MCF 10A (cell line): Measurements from ENCODE around the gene KICS2. TPM values are rescaled to one million over a fixed set of nuclear protein-coding genes. Genes with fewer than 3 reads are reported as not detected.

ENCODE experiments used
- BruUV-seq: library from RNA; stranded (reverse); fragments of 400-500 nt; replicated peaks from 2 replicates; lab custom pipeline; 2021; lab: Mats Ljungman, UMichigan
- CTCF ChIA-PET: fragments of 300-600 bp; sonication (Branson Sonifier 250); formaldehyde crosslinking; extraction: SDS; loops from one replicate; lab custom pipeline; 2021; ENCODE audit warnings: antibody characterized with exemption, inconsistent platforms; lab: Yijun Ruan, JAX
- POLR2A ChIA-PET: fragments of 300-600, 350-650 bp; sonication (Branson Sonifier 250); formaldehyde crosslinking; extraction: SDS; loops from one replicate; lab custom pipeline; 2020; ENCODE audit warnings: antibody characterized with exemption, inconsistent platforms; lab: Yijun Ruan, JAX
- DNase-seq: peaks from one replicate; pipeline ENCODE4 v3.0.0-alpha.2; 2018; ENCODE audit not compliant: unreplicated experiment
- H3K27ac Mint-ChIP-seq: one replicate; pipeline ENCODE4 v1.8.0; 2022; ENCODE audit warnings: mild to moderate bottlenecking, low read depth, mixed read lengths; ENCODE audit not compliant: unreplicated experiment
- H3K27me3 Mint-ChIP-seq: one replicate; pipeline ENCODE4 v1.8.0; 2022; ENCODE audit warnings: mixed read lengths; ENCODE audit not compliant: insufficient read depth, unreplicated experiment
- H3K36me3 Mint-ChIP-seq: one replicate; pipeline ENCODE4 v1.8.0; 2022; ENCODE audit warnings: mild to moderate bottlenecking, moderate library complexity, mixed read lengths; ENCODE audit not compliant: insufficient read depth, unreplicated experiment
- H3K4me1 Mint-ChIP-seq: one replicate; pipeline ENCODE4 v1.8.0; 2022; ENCODE audit warnings: mixed read lengths; ENCODE audit not compliant: insufficient read depth, unreplicated experiment
- H3K4me3 Mint-ChIP-seq: one replicate; pipeline ENCODE4 v1.8.0; 2022; ENCODE audit warnings: mild to moderate bottlenecking, moderate library complexity, mixed read lengths; ENCODE audit not compliant: unreplicated experiment
- H3K9me3 Mint-ChIP-seq: one replicate; pipeline ENCODE4 v1.8.0; 2022; ENCODE audit warnings: mixed read lengths; ENCODE audit not compliant: unreplicated experiment
- intact Hi-C: fragments of 100-400 bp; cut with micrococcal nuclease; formaldehyde crosslinking; loops from 2 replicates; pipeline ENCODE4 v1.14.1; 2022
- total RNA-seq: library from RNA; stranded (reverse); gene quantifications from 2 replicates; pipeline ENCODE4 v1.2.3, GENCODE V29; 2022
- TF ChIP-seq, protein P1 (sequence below): fragments of 200-600 bp; IDR thresholded peaks from one replicate; pipeline ENCODE4 v1.8.0; 2022; ENCODE audit warnings: antibody characterized with exemption, mild to moderate bottlenecking; ENCODE audit not compliant: unreplicated experiment

Gene KICS2
- total RNA-seq, 1 experiment from 2014 or later: 11.9 TPM

DNA sequence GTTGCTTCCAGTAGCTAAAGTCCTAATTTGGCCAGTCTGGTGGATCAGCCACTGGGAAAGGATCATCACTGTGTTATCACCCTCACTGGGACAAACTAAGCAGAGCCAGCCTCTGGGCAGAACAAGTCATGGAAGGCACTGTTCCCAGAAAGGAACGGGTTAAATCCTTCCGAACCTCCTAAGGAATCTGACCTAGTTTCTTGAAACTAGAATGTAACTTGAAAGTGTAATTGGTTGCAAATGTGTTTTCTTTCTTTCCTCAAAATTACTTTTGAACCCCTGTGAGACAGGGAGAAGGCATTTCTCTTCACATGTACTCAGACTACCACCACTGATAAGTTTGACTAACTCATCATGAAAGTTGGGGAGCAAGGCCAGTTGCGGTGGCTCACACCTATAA lies 18.7 kb upstream of the KICS2 start:
- POLR2A ChIA-PET: interaction anchor here (0.7 kb wide), 1 partner anchor 248 kb away, joined by 3 read pairs; no protein-coding TSS in a partner anchor
- no peaks in the 10 kb centered on the region for H3K27me3 Mint-ChIP-seq
- no peak overlapping the region for H3K27ac Mint-ChIP-seq
- H3K9me3 Mint-ChIP-seq: no peaks in the 10 kb centered on the region
- no peak overlapping the region for H3K4me3 Mint-ChIP-seq
- intact Hi-C loops: no loop called here
- DNase-seq: no peak
- CTCF ChIA-PET: interaction anchor here (0.9 to 1.2 kb wide), 3 partner anchors 199 to 415 kb away, joined by 3 to 6 read pairs (median 3); no protein-coding TSS in a partner anchor
- H3K36me3 Mint-ChIP-seq: no peaks in the 10 kb centered on the region
- H3K4me1 Mint-ChIP-seq: peaks cover 6% of the 10 kb centered on the region
- BruUV-seq: no TSS peak
- TF ChIP-seq, protein P1, sequence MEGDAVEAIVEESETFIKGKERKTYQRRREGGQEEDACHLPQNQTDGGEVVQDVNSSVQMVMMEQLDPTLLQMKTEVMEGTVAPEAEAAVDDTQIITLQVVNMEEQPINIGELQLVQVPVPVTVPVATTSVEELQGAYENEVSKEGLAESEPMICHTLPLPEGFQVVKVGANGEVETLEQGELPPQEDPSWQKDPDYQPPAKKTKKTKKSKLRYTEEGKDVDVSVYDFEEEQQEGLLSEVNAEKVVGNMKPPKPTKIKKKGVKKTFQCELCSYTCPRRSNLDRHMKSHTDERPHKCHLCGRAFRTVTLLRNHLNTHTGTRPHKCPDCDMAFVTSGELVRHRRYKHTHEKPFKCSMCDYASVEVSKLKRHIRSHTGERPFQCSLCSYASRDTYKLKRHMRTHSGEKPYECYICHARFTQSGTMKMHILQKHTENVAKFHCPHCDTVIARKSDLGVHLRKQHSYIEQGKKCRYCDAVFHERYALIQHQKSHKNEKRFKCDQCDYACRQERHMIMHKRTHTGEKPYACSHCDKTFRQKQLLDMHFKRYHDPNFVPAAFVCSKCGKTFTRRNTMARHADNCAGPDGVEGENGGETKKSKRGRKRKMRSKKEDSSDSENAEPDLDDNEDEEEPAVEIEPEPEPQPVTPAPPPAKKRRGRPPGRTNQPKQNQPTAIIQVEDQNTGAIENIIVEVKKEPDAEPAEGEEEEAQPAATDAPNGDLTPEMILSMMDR: no peak

DNA sequence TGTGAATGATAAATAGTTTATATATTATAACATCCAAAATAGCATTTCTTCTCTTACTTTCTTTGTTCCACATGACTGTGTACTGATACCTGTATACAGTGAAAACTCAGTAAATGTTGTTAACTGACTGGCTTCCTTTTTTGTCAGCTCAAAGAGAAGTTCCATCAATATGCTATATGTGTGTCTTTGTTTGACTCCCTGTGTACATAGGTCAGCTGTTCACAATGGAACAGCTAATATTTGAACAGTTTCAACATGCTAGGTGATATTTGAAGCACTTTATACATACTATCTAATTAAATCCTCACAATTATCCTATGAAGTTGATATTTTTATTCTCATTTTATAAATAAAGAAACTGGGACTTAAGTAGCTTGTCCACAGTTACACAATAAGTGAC lies 15.3 kb upstream of the KICS2 start:
- TF ChIP-seq, protein P1: no peak
- ChIA-PET POLR2A (interaction anchor here (0.6 to 1.2 kb wide), 2 partner anchors 15 to 91 kb away, joined by 3 read pairs; partner anchors contain the start of gene KICS2), CTCF (interaction anchor here (0.6 to 2.8 kb wide), 10 partner anchors 20 to 516 kb away, joined by 3 to 14 read pairs (median 4); partner anchors contain the start of gene SRGAP1)
- Mint-ChIP-seq H3K9me3 (no peaks in the 10 kb centered on the region), H3K4me1 (peaks cover 6% of the 10 kb centered on the region), H3K27me3 (no peaks in the 10 kb centered on the region), H3K4me3 (no peak overlapping the region), H3K36me3 (no peaks in the 10 kb centered on the region), H3K27ac (no peak overlapping the region)
- DNase-seq: no peak
- BruUV-seq: no TSS peak
- intact Hi-C loops: no loop called here

DNA sequence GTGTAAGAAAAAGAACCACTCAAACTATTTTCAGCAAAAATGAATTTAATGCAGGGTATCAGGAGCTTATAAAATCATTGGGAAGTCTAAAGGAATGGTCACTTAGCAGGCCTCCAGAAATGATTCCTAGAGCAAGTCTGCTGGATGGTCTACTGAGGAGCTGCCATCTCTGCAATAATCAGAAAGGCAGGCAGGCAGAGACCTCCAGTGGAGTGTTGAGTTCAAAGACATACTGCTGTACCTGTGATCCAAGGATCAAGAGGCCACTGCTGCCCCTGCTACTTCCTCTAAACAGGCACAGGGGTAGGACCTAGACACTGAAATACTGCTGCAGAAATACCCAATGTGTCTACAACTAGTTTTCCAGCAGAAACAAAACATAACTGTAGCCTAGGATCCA lies 14.5 kb upstream of the KICS2 start:
- no TSS peak for BruUV-seq
- DNase-seq: peak; percentile 45
- intact Hi-C loops: no loop called here
- no peak overlapping the region for H3K4me3 Mint-ChIP-seq
- no peak overlapping the region for H3K27ac Mint-ChIP-seq
- TF ChIP-seq, protein P1: peak; percentile 37
- ChIA-PET POLR2A (interaction anchor here (1.1 to 1.2 kb wide), 2 partner anchors 14 to 259 kb away, joined by 3 read pairs; partner anchors contain the start of gene KICS2), CTCF (interaction anchor here (0.6 to 2.8 kb wide), 13 partner anchors 9 to 414 kb away, joined by 3 to 14 read pairs (median 4); partner anchors contain the start of gene SRGAP1)
- H3K36me3 Mint-ChIP-seq: no peaks in the 10 kb centered on the region
- no peaks in the 10 kb centered on the region for H3K27me3 Mint-ChIP-seq
- H3K4me1 Mint-ChIP-seq: peaks cover 6% of the 10 kb centered on the region
- no peaks in the 10 kb centered on the region for H3K9me3 Mint-ChIP-seq

DNA sequence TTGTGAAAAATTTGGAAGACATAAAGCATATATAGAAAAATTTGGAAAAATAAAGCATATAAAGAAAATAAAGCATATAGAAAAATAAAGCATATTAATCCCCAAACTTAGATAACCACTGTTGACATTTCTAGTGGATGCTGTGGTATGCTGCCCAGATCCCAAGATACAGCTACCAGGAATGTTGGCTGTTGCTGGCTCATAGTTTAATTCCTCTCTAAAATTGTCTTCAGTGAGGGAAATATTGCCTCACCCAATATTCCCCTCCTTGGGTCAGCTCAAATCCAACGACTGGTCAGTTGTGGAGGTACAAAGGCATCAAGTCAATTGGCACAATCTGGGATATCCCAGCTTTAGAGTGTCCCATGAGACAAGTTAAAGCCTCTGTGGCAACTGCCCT lies 10.1 kb upstream of the KICS2 start:
- POLR2A ChIA-PET: interaction anchor here (2.3 kb wide), 1 partner anchor 10 kb away, joined by 10 read pairs; the partner anchor contains the start of gene KICS2
- no peak for DNase-seq
- no peaks in the 10 kb centered on the region for H3K27me3 Mint-ChIP-seq
- intact Hi-C loops: no loop called here
- peaks cover 4% of the 10 kb centered on the region for H3K4me1 Mint-ChIP-seq
- H3K9me3 Mint-ChIP-seq: no peaks in the 10 kb centered on the region
- CTCF ChIA-PET: interaction anchor here (0.5 kb wide), 1 partner anchor 89 kb away, joined by 4 read pairs; no protein-coding TSS in a partner anchor
- H3K4me3 Mint-ChIP-seq: no peak overlapping the region
- no TSS peak for BruUV-seq
- no peaks in the 10 kb centered on the region for H3K36me3 Mint-ChIP-seq
- TF ChIP-seq, protein P1: no peak
- H3K27ac Mint-ChIP-seq: no peak overlapping the region
